ENCODE data around the gene PLCB1. TPM values are rescaled to one million over a fixed set of nuclear protein-coding genes. Genes with fewer than 3 reads are reported as not detected.

Gene PLCB1
- total RNA-seq, 4 donors from 2014 or later = 13.5 to 110 (median 30.4) TPM

DNA sequence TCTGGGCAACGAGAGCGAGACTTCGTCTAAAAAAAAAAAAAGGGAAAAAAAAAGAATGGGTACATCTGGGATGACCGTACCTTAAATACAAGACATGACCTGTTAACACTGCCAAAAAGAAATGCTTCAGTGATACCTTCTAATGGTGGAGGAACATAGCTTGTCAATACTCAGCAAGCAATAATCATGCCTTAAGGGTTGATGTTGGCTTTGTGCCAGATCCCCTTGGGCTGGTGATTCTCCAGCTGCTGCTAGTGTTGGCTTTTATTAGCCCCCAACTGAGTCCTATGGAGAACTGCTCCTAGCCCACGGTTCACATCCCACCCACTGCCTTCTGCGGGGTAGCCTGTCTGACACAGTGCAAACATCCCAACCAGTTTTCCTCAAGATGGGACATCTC, 134.9 kb downstream of the PLCB1 start:
- no peaks in the 10 kb centered on the region for H3K4me1 ChIP-seq
- TF ChIP-seq POLR2A (IDR thresholded peaks at IDR 0.05) = no peak
- TF ChIP-seq, protein P1, sequence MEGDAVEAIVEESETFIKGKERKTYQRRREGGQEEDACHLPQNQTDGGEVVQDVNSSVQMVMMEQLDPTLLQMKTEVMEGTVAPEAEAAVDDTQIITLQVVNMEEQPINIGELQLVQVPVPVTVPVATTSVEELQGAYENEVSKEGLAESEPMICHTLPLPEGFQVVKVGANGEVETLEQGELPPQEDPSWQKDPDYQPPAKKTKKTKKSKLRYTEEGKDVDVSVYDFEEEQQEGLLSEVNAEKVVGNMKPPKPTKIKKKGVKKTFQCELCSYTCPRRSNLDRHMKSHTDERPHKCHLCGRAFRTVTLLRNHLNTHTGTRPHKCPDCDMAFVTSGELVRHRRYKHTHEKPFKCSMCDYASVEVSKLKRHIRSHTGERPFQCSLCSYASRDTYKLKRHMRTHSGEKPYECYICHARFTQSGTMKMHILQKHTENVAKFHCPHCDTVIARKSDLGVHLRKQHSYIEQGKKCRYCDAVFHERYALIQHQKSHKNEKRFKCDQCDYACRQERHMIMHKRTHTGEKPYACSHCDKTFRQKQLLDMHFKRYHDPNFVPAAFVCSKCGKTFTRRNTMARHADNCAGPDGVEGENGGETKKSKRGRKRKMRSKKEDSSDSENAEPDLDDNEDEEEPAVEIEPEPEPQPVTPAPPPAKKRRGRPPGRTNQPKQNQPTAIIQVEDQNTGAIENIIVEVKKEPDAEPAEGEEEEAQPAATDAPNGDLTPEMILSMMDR (IDR thresholded peaks at IDR 0.05) = no peak
- H3K4me3 ChIP-seq = no peak overlapping the region
- H3K9me3 ChIP-seq = no peaks in the 10 kb centered on the region
- no peaks in the 10 kb centered on the region for H3K27me3 ChIP-seq
- intact Hi-C loops (cut with DNase I; ENCODE audit: low total_unique reads) = no loop called here
- no peaks in the 10 kb centered on the region for H3K36me3 ChIP-seq
- no peak for DNase-seq
- no peak overlapping the region for H3K27ac ChIP-seq

DNA sequence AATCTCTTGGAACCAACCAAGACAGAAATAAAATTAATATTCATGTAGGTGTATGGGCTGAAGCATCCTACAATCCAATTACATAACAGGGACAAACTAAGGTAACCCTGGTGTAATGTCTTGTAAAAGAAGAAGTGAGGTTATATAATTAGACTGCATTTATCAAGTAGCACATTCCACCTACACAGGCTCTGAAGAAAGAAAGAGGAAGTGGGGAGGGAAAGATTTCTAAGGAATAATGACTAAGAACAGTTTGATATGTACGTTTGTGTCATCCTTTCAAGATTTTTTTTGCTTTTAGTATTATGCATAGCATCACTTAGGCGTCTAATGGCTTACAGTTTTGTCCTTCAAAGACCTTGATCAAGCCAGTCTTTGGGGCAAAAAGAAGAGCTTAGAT, 139.7 kb downstream of the PLCB1 start:
- H3K27ac ChIP-seq = no peak overlapping the region
- H3K9me3 ChIP-seq = no peaks in the 10 kb centered on the region
- H3K4me3 ChIP-seq = no peak overlapping the region
- no peak for DNase-seq
- intact Hi-C loops (cut with DNase I; ENCODE audit: low total_unique reads) = no loop called here
- no peaks in the 10 kb centered on the region for H3K27me3 ChIP-seq
- H3K36me3 ChIP-seq = no peaks in the 10 kb centered on the region
- no peak for TF ChIP-seq POLR2A (IDR thresholded peaks at IDR 0.05)
- TF ChIP-seq, protein P1 (IDR thresholded peaks at IDR 0.05) = no peak
- H3K4me1 ChIP-seq = no peaks in the 10 kb centered on the region

DNA sequence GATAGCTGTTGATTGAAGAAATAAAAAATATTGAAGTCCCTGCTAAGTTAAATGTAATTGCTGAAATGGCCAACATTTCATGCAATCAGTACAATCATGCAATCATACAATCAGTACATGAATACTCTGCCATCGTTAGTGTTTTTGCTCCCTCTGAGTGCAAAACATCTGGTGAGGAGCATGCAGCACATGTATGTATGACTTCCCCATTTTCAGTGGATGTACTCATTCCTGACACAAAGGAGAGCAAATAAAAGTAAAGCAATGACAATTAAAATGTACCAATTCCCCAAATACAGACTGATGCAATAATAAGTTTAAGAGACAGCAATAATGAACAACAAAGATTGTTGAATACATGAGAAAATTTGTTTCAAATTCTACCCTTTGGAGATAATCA, 140.7 kb downstream of the PLCB1 start:
- Histone ChIP-seq H3K4me3 (no peak overlapping the region), H3K27me3 (no peaks in the 10 kb centered on the region), H3K4me1 (no peaks in the 10 kb centered on the region), H3K27ac (no peak overlapping the region), H3K9me3 (no peaks in the 10 kb centered on the region), H3K36me3 (no peaks in the 10 kb centered on the region)
- TF ChIP-seq, protein P1 (IDR thresholded peaks at IDR 0.05) = no peak
- TF ChIP-seq POLR2A (IDR thresholded peaks at IDR 0.05) = no peak
- no peak for DNase-seq
- intact Hi-C loops (cut with DNase I; ENCODE audit: low total_unique reads) = no loop called here

DNA sequence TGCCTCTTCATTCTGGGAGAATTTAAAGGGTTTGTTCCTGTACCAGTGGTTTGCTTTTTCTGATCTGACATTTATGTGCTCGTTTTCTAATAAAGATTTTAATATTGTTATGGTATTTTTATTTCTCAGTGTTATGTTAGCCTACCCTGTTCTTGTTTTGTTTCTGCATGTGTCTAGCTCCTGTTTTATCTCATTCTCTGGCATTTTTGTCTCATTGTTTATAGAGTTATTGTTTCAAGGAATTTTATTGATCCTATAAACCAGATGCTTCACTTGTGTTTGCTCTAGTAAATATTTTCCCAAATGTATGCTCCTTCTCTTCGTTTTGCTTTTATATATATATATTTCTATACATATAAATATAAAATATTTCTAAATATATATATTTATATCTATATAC, 152.8 kb downstream of the PLCB1 start:
- no peaks in the 10 kb centered on the region for H3K4me1 ChIP-seq
- no peak for DNase-seq
- H3K27ac ChIP-seq = no peak overlapping the region
- no peak overlapping the region for H3K4me3 ChIP-seq
- no peaks in the 10 kb centered on the region for H3K36me3 ChIP-seq
- intact Hi-C loops (cut with DNase I; ENCODE audit: low total_unique reads) = no loop called here
- TF ChIP-seq, protein P1 (IDR thresholded peaks at IDR 0.05) = no peak
- TF ChIP-seq POLR2A (IDR thresholded peaks at IDR 0.05) = no peak
- H3K27me3 ChIP-seq = no peaks in the 10 kb centered on the region
- no peaks in the 10 kb centered on the region for H3K9me3 ChIP-seq

DNA sequence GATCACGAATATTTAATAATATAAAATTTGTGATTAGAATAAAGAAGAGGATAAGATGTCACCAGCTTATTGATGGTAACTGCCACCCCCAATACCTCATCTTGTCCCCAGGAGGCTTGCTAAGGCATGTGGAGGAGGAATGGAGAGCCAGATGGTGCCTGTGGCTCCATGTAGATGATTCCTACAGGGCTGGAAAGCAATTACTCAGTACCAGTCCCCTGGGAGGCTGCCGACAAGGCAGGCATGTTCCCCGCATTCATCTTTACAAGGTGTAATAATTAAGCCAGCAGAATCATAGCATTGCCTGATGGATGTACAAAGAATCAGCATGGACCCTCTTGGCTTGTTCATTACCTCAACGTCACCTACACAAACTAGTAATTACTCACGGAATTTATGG, 155.3 kb downstream of the PLCB1 start:
- TF ChIP-seq, protein P1 (IDR thresholded peaks at IDR 0.05) = no peak
- TF ChIP-seq POLR2A (IDR thresholded peaks at IDR 0.05) = no peak
- Histone ChIP-seq H3K4me1 (no peaks in the 10 kb centered on the region), H3K9me3 (no peaks in the 10 kb centered on the region), H3K36me3 (no peaks in the 10 kb centered on the region), H3K27ac (no peak overlapping the region), H3K4me3 (no peak overlapping the region), H3K27me3 (no peaks in the 10 kb centered on the region)
- no peak for DNase-seq
- intact Hi-C loops (cut with DNase I; ENCODE audit: low total_unique reads) = no loop called here

All from uterus (tissue), 4 donors.